ENCODE results near the gene SAMD11. TPM values are rescaled to one million over a fixed set of nuclear protein-coding genes. Genes with fewer than 3 reads are reported as not detected.
A peak's percentile ranks its signal among the peaks of the same experiment; 100 is the strongest.

The SAMD11 gene
- total RNA-seq, 1 experiment from 2014 or later: 11.5 TPM

GRCh38 chr1:910311-910880, 13.3 kb upstream of the SAMD11 start:
- ChIA-PET RAD21 (ENCODE audit: low non-redundant PET in 1 of 2, low total read pairs in 2 of 2, uncharacterized antibody in 2 of 2, unreplicated experiment in 2 of 2) (no interaction called here), POLR2A (no interaction called here), CTCF (no interaction called here)
- no peak overlapping the region for H2AFZ ChIP-seq (ENCODE audit: low read depth, low read length, poor library complexity, severe bottlenecking)
- no peaks in the 10 kb centered on the region for H3K9me3 ChIP-seq (ENCODE audit: control insufficient read depth in 1 of 2, insufficient read depth in 1 of 2, low read depth in 1 of 2, low read length in 2 of 2)
- H3K4me1 ChIP-seq (ENCODE audit: control insufficient read depth in 1 of 2, insufficient read depth in 2 of 2, low read length in 2 of 2): peaks cover 31 to 47% of the 10 kb centered on the region in 2 experiments
- H3K27ac ChIP-seq (ENCODE audit: low read depth, low read length): no peak overlapping the region; the same call in 1 of the 2 replicates
- H3K9me2 ChIP-seq (ENCODE audit: insufficient read depth): no peaks in the 10 kb centered on the region
- no peak for ATAC-seq
- no peaks in the 10 kb centered on the region for H3K79me2 ChIP-seq (ENCODE audit: insufficient read depth, low read length)
- TF ChIP-seq FOSL1 (IDR thresholded peaks at IDR 0.05; ENCODE audit: low read depth) (no peak), SRF (IDR thresholded peaks at IDR 0.05; ENCODE audit: low read depth) (no peak), ZBTB33 (IDR thresholded peaks at IDR 0.05; ENCODE audit: extremely low read depth, insufficient replicate concordance, low read length) (no peak), TCF7L2 (IDR thresholded peaks at IDR 0.05; ENCODE audit: borderline replicate concordance, extremely low read depth, insufficient read depth, insufficient read length) (no peak), ZFX (IDR thresholded peaks at IDR 0.05) (no peak), ATF3 (IDR thresholded peaks at IDR 0.05) (no peak), EZH2phosphoT487 (IDR thresholded peaks at IDR 0.05; ENCODE audit: borderline replicate concordance) (no peak)
- no peaks in the 10 kb centered on the region for H3K36me3 ChIP-seq (ENCODE audit: control insufficient read depth in 1 of 2, insufficient read depth in 2 of 2, low read length in 2 of 2)
- H3K27me3 ChIP-seq (ENCODE audit: insufficient read depth, low read length): peaks cover 3% of the 10 kb centered on the region; the same call in 1 of the 2 replicates
- DNase-seq (ENCODE audit: low read depth, low spot score): no peak
- H3K4me3 ChIP-seq (replicated peaks in 1 of 2; ENCODE audit: low read depth in 1 of 2, low read length in 2 of 2): no peak overlapping the region
- no peak overlapping the region for H3K9ac ChIP-seq (ENCODE audit: low read length)
- intact Hi-C loops (cut with micrococcal nuclease): no loop called here
- BruUV-seq (replicated peaks): no TSS peak
- H3K4me2 ChIP-seq (ENCODE audit: low read length): peak overlapping the region; percentile 53; the same call in 1 of the 2 replicates
- H4K20me1 ChIP-seq (ENCODE audit: insufficient read depth): no peaks in the 10 kb centered on the region
